GM12874 (cell line): ENCODE data around the gene AFMID.

Experiments
- CTCF ChIP-seq: IDR thresholded peaks from 2 replicates; pipeline ENCODE4 v1.5.1; 2011; ENCODE audit warnings: low read depth, mild to moderate bottlenecking, control low read depth, low read length, moderate library complexity; ENCODE audit not compliant: insufficient read depth

Gene AFMID

GRCh38 chr17:78241277-78242023 is 54.3 kb downstream of the AFMID start:
- TF ChIP-seq CTCF: no peak

GRCh38 chr17:78242024-78242742 is 55.0 kb downstream of the AFMID start:
- no peak for TF ChIP-seq CTCF

- TF ChIP-seq CTCF: no peak
Observed at GRCh38 chr17:78247304-78247703, 60.1 kb downstream of the AFMID start.

GRCh38 chr17:78248051-78248914 is 61.1 kb downstream of the AFMID start:
- no peak for TF ChIP-seq CTCF

GRCh38 chr17:78249074-78249817 is 62.1 kb downstream of the AFMID start:
- TF ChIP-seq CTCF: no peak

GRCh38 chr17:78249818-78250806 is 63.0 kb downstream of the AFMID start:
- TF ChIP-seq CTCF: no peak
